ENCODE results near the gene CNDP1.

CNDP1 gene

GRCh38 chr18:74546751-74547530 is 12.6 kb downstream of the CNDP1 start:
- no peaks in the 10 kb centered on the region for H3K4me1 ChIP-seq
- no peak overlapping the region for H2AFZ ChIP-seq
- no peaks in the 10 kb centered on the region for H3K27me3 ChIP-seq (ENCODE audit: control insufficient read depth, insufficient read depth, low read length)
- no peak overlapping the region for H3K9ac ChIP-seq
- H3K4me3 ChIP-seq (ENCODE audit: low read depth, low read length), result no peak overlapping the region
- H3K79me2 ChIP-seq, result no peaks in the 10 kb centered on the region
- no peak overlapping the region for H3K4me2 ChIP-seq (ENCODE audit: low read length)
- peak overlapping the region; percentile 49 for H3K27ac ChIP-seq
- TF ChIP-seq, protein P1, sequence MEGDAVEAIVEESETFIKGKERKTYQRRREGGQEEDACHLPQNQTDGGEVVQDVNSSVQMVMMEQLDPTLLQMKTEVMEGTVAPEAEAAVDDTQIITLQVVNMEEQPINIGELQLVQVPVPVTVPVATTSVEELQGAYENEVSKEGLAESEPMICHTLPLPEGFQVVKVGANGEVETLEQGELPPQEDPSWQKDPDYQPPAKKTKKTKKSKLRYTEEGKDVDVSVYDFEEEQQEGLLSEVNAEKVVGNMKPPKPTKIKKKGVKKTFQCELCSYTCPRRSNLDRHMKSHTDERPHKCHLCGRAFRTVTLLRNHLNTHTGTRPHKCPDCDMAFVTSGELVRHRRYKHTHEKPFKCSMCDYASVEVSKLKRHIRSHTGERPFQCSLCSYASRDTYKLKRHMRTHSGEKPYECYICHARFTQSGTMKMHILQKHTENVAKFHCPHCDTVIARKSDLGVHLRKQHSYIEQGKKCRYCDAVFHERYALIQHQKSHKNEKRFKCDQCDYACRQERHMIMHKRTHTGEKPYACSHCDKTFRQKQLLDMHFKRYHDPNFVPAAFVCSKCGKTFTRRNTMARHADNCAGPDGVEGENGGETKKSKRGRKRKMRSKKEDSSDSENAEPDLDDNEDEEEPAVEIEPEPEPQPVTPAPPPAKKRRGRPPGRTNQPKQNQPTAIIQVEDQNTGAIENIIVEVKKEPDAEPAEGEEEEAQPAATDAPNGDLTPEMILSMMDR (IDR thresholded peaks at IDR 0.05), result no peak
- H3K36me3 ChIP-seq (ENCODE audit: control insufficient read depth, insufficient read depth, low read length), result no peaks in the 10 kb centered on the region
- H3K9me3 ChIP-seq (ENCODE audit: control insufficient read depth, low read length), result no peaks in the 10 kb centered on the region

- no peak overlapping the region for H2AFZ ChIP-seq
- no peaks in the 10 kb centered on the region for H3K4me1 ChIP-seq
- TF ChIP-seq, protein P1 (IDR thresholded peaks at IDR 0.05), result no peak
- no peaks in the 10 kb centered on the region for H3K36me3 ChIP-seq (ENCODE audit: control insufficient read depth, insufficient read depth, low read length)
- no peak overlapping the region for H3K4me2 ChIP-seq (ENCODE audit: low read length)
- no peaks in the 10 kb centered on the region for H3K27me3 ChIP-seq (ENCODE audit: control insufficient read depth, insufficient read depth, low read length)
- no peak overlapping the region for H3K27ac ChIP-seq
- H3K79me2 ChIP-seq, result no peaks in the 10 kb centered on the region
- H3K4me3 ChIP-seq (ENCODE audit: low read depth, low read length), result no peak overlapping the region
- H3K9me3 ChIP-seq (ENCODE audit: control insufficient read depth, low read length), result no peaks in the 10 kb centered on the region
- no peak overlapping the region for H3K9ac ChIP-seq
Measured at GRCh38 chr18:74547860-74548259, 13.6 kb downstream of the CNDP1 start.

GRCh38 chr18:74549591-74550104 is 15.3 kb downstream of the CNDP1 start:
- Histone ChIP-seq H3K79me2 (no peaks in the 10 kb centered on the region), H3K4me2 (ENCODE audit: low read length) (no peak overlapping the region), H2AFZ (no peak overlapping the region), H3K27ac (no peak overlapping the region), H3K4me3 (ENCODE audit: low read depth, low read length) (no peak overlapping the region), H3K27me3 (ENCODE audit: control insufficient read depth, insufficient read depth, low read length) (no peaks in the 10 kb centered on the region), H3K4me1 (no peaks in the 10 kb centered on the region), H3K9ac (no peak overlapping the region), H3K36me3 (ENCODE audit: control insufficient read depth, insufficient read depth, low read length) (no peaks in the 10 kb centered on the region), H3K9me3 (ENCODE audit: control insufficient read depth, low read length) (no peaks in the 10 kb centered on the region)
- TF ChIP-seq, protein P1 (IDR thresholded peaks at IDR 0.05), result no peak

DNA sequence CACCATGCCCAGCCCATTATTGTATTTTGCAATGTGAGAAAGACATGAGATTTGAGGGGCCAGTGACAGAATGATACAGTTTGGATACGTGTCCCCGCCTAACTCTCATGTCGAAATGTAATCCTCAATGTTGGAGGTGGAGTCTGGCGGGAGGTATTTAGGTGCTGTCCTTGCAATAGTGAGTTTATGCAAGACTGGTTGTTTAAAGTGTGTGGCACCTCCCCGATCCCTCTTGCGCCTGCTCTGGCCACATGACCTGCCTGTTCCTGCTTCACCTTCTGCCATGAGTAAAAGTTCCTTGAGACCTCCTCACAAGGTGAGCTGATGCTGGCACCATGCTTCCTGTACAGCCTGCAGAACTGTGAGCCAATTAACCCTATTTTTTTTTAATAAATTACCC is 16.6 kb downstream of the CNDP1 start:
- H3K4me2 ChIP-seq (ENCODE audit: low read length), result no peak overlapping the region
- H3K9me3 ChIP-seq (ENCODE audit: control insufficient read depth, low read length), result no peaks in the 10 kb centered on the region
- no peaks in the 10 kb centered on the region for H3K36me3 ChIP-seq (ENCODE audit: control insufficient read depth, insufficient read depth, low read length)
- no peak overlapping the region for H3K27ac ChIP-seq
- no peaks in the 10 kb centered on the region for H3K79me2 ChIP-seq
- TF ChIP-seq, protein P1 (IDR thresholded peaks at IDR 0.05), result no peak
- no peak overlapping the region for H3K4me3 ChIP-seq (ENCODE audit: low read depth, low read length)
- no peak overlapping the region for H2AFZ ChIP-seq
- no peaks in the 10 kb centered on the region for H3K4me1 ChIP-seq
- H3K27me3 ChIP-seq (ENCODE audit: control insufficient read depth, insufficient read depth, low read length), result no peaks in the 10 kb centered on the region
- no peak overlapping the region for H3K9ac ChIP-seq

DNA sequence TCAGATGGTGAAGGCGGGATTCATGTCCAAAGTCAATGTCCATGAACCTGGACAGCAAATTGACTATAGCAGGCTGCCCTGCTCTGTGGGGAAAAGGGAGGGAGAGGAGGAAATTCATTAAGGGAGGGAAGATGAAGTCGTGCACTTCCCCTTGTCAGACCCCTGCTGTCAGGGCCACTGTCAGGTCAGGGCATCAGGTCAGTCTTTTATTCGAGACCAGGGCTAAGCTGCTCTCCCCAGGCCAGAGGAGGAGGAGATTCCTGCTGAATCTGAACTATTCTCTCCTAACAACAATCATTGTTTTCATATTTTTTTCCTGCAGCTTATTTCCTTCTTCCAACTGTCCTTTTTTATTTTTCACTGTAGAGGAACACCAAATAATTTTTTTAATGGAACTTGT is 17.2 kb downstream of the CNDP1 start:
- H3K4me3 ChIP-seq (ENCODE audit: low read depth, low read length), result no peak overlapping the region
- no peak overlapping the region for H3K9ac ChIP-seq
- no peaks in the 10 kb centered on the region for H3K9me3 ChIP-seq (ENCODE audit: control insufficient read depth, low read length)
- no peaks in the 10 kb centered on the region for H3K27me3 ChIP-seq (ENCODE audit: control insufficient read depth, insufficient read depth, low read length)
- TF ChIP-seq, protein P1 (IDR thresholded peaks at IDR 0.05), result no peak
- no peak overlapping the region for H3K4me2 ChIP-seq (ENCODE audit: low read length)
- H3K4me1 ChIP-seq, result no peaks in the 10 kb centered on the region
- H3K36me3 ChIP-seq (ENCODE audit: control insufficient read depth, insufficient read depth, low read length), result no peaks in the 10 kb centered on the region
- H3K27ac ChIP-seq, result no peak overlapping the region
- no peaks in the 10 kb centered on the region for H3K79me2 ChIP-seq
- no peak overlapping the region for H2AFZ ChIP-seq

All from parathyroid adenoma (tissue), 2 donors.